OCI-LY3 (cell line): ENCODE data around the gene TMEFF2.

Source experiments
- H2AFZ ChIP-seq: fragments of 200-600, 300-600 bp; shearing (Covaris generic); 2 replicates; pipeline ENCODE4 v1.6.0; 2014; ENCODE audit warnings: antibody characterized with exemption, low read depth, low read length
- H3K27ac ChIP-seq: fragments of 200-600, 300-600 bp; sonication (generic); 2 replicates; pipeline ENCODE4 v1.5.1; 2014; ENCODE audit warnings: mild to moderate bottlenecking, low read length, moderate library complexity, mixed read lengths
- H3K27me3 ChIP-seq: fragments of 200-600, 300-600 bp; sonication (generic); 2 replicates; pipeline ENCODE4 v1.6.1; 2014; ENCODE audit warnings: low read depth, low read length, mixed read lengths
- H3K36me3 ChIP-seq: fragments of 200-600, 300-600 bp; sonication (generic); replicated peaks from 2 replicates; pipeline ENCODE3; 2014; ENCODE audit warnings: low read depth, low read length, mixed read lengths
- H3K4me1 ChIP-seq: fragments of 300-600, 200-600 bp; sonication (generic); 2 replicates; pipeline ENCODE4 v1.6.1; 2014; ENCODE audit warnings: low read length, mixed read lengths
- H3K4me2 ChIP-seq: fragments of 200-600, 300-600 bp; sonication (generic); 2 replicates; pipeline ENCODE4 v1.6.1; 2014; ENCODE audit warnings: low read length, mixed read lengths
- H3K4me3 ChIP-seq: fragments of 300-600, 200-600 bp; sonication (generic); 2 replicates; pipeline ENCODE4 v1.5.1; 2014; ENCODE audit warnings: antibody characterized with exemption, mild to moderate bottlenecking, low read length, moderate library complexity
- H3K79me2 ChIP-seq: fragments of 300-600, 200-600 bp; shearing (Covaris generic); 2 replicates; pipeline ENCODE4 v1.6.1; 2014; ENCODE audit warnings: mild to moderate bottlenecking, low read length, mixed read lengths
- H3K9ac ChIP-seq: fragments of 300-600, 200-600 bp; shearing (Covaris generic); 2 replicates; pipeline ENCODE4 v1.6.0; 2014; ENCODE audit warnings: mild to moderate bottlenecking, low read length, moderate library complexity
- H3K9me3 ChIP-seq: fragments of 200-600, 300-600 bp; shearing (Covaris generic); 2 replicates; pipeline ENCODE4 v1.6.1; 2014; ENCODE audit warnings: low read length, mixed read lengths; ENCODE audit not compliant: insufficient read depth
- H4K20me1 ChIP-seq: fragments of 200-600, 300-600 bp; sonication (generic); 2 replicates; pipeline ENCODE4 v1.6.1; 2016; ENCODE audit warnings: low read length, mixed read lengths; ENCODE audit not compliant: insufficient read depth
- CTCF ChIP-seq: fragments of 200-600, 300-600 bp; sonication (generic); IDR thresholded peaks from 2 replicates; pipeline ENCODE4 v1.5.1; 2014; ENCODE audit warnings: antibody characterized with exemption, low read length, low read depth
- EZH2phosphoT487 ChIP-seq: fragments of 200-600 bp; shearing (Covaris generic); IDR thresholded peaks from 2 replicates; pipeline ENCODE4 v1.6.1; 2018; ENCODE audit warnings: antibody characterized with exemption, mixed run types, low read depth

TMEFF2 gene

GRCh38 chr2:192195548-192196418 lies 1.1 kb upstream of the TMEFF2 start:
- TF ChIP-seq EZH2phosphoT487: no peak
- no peak for TF ChIP-seq CTCF
- H3K4me2 ChIP-seq: no peak overlapping the region
- H3K9me3 ChIP-seq: no peaks in the 10 kb centered on the region
- H3K36me3 ChIP-seq: no peaks in the 10 kb centered on the region
- H3K27ac ChIP-seq: no peak overlapping the region
- H2AFZ ChIP-seq: no peak overlapping the region
- no peak overlapping the region for H3K9ac ChIP-seq
- H3K4me3 ChIP-seq: no peak overlapping the region
- no peaks in the 10 kb centered on the region for H3K79me2 ChIP-seq
- H3K27me3 ChIP-seq: no peaks in the 10 kb centered on the region
- H4K20me1 ChIP-seq: no peaks in the 10 kb centered on the region
- peaks cover 14% of the 10 kb centered on the region for H3K4me1 ChIP-seq

- peaks cover 5% of the 10 kb centered on the region for H3K4me1 ChIP-seq
- H3K9ac ChIP-seq: no peak overlapping the region
- no peak overlapping the region for H3K4me3 ChIP-seq
- no peaks in the 10 kb centered on the region for H3K9me3 ChIP-seq
- H3K79me2 ChIP-seq: no peaks in the 10 kb centered on the region
- no peak overlapping the region for H3K27ac ChIP-seq
- H3K4me2 ChIP-seq: no peak overlapping the region
- no peaks in the 10 kb centered on the region for H4K20me1 ChIP-seq
- no peaks in the 10 kb centered on the region for H3K36me3 ChIP-seq
- TF ChIP-seq CTCF (no peak), EZH2phosphoT487 (no peak)
- no peak overlapping the region for H2AFZ ChIP-seq
- H3K27me3 ChIP-seq: no peaks in the 10 kb centered on the region
Observed at GRCh38 chr2:192194265-192194865, 368 bp downstream of the TMEFF2 start.

GRCh38 chr2:192190474-192190873 lies 4.3 kb downstream of the TMEFF2 start:
- Histone ChIP-seq H3K36me3 (no peaks in the 10 kb centered on the region), H3K4me1 (no peaks in the 10 kb centered on the region), H3K9me3 (no peaks in the 10 kb centered on the region), H3K27ac (no peak overlapping the region), H3K4me3 (no peak overlapping the region), H3K27me3 (no peaks in the 10 kb centered on the region), H4K20me1 (no peaks in the 10 kb centered on the region), H3K9ac (no peak overlapping the region), H2AFZ (peak overlapping the region; percentile 9; the same call in 1 of the 2 replicates), H3K4me2 (no peak overlapping the region), H3K79me2 (no peaks in the 10 kb centered on the region)
- TF ChIP-seq EZH2phosphoT487: no peak
- TF ChIP-seq CTCF: peak; percentile 70

GRCh38 chr2:192186806-192187205 lies 7.9 kb downstream of the TMEFF2 start:
- H3K4me2 ChIP-seq: no peak overlapping the region
- no peak overlapping the region for H3K27ac ChIP-seq
- H3K4me3 ChIP-seq: no peak overlapping the region
- H3K9ac ChIP-seq: no peak overlapping the region
- H2AFZ ChIP-seq: no peak overlapping the region
- no peaks in the 10 kb centered on the region for H3K4me1 ChIP-seq
- no peaks in the 10 kb centered on the region for H3K36me3 ChIP-seq
- no peaks in the 10 kb centered on the region for H3K9me3 ChIP-seq
- no peaks in the 10 kb centered on the region for H4K20me1 ChIP-seq
- H3K27me3 ChIP-seq: no peaks in the 10 kb centered on the region
- H3K79me2 ChIP-seq: no peaks in the 10 kb centered on the region
- TF ChIP-seq CTCF (no peak), EZH2phosphoT487 (no peak)
